ENCODE data around the gene INF2. TPM values are rescaled to one million over a fixed set of nuclear protein-coding genes. Genes with fewer than 3 reads are reported as not detected.

Gene INF2
- total RNA-seq, 1 donor from 2014 or later: 7.8 TPM

DNA sequence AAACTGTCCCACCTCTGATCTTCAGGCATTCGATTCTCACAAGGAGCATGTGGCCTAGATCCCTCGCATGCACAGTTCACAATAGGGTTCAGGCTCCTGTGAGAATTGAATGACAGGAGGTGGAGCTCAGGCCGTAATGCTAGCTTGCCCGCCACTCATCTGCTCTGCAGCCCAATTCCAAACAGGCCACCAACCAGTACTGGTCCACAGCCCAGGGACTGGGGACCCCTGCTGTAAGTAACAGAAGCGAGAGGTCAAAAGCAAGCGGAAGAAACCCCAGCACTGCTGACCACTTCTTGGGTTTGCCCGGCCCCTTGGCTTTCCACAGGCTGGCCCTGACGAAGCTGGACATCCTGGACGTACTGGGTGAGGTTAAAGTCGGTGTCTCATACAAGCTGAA lies 55.1 kb downstream of the INF2 start:
- Mint-ChIP-seq H3K9me3 (no peaks in the 10 kb centered on the region), H3K4me3 (no peak overlapping the region)
- H3K27ac ChIP-seq: no peak overlapping the region

DNA sequence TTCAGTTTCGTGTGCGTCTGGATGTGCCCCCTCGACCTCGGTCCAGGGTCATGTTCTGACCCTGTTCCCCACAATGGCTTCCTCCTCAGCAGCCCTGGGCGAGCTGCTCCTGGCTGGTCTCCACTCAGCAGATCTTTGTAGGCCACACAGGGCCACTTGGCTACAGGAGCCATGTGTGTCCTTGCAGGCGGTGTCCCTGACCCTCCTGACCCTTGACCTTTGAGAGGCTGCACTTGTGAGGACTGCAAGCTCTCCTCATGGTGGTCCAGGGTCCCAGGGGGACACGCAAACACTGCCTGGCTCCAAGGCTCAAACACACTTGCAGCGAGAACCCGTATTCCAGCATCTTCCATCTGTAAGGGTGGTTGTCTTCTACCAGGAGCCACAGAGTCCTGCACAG lies 56.0 kb downstream of the INF2 start:
- Histone ChIP-seq H3K4me1 (peaks cover 5% of the 10 kb centered on the region), H2AFZ (replicated peaks) (no peak overlapping the region), H3K27ac (no peak overlapping the region), H3K4me3 (no peak overlapping the region), H3K27me3 (no peaks in the 10 kb centered on the region), H4K20me1 (ENCODE audit: low read depth) (no peaks in the 10 kb centered on the region), H3K9ac (no peak overlapping the region), H3K36me3 (no peaks in the 10 kb centered on the region), H3K9me3 (ENCODE audit: low read depth) (no peaks in the 10 kb centered on the region), H3K4me2 (no peak overlapping the region), H3F3A (ENCODE audit: low read depth) (peaks cover 16% of the 10 kb centered on the region), H3K79me2 (ENCODE audit: low read depth) (no peaks in the 10 kb centered on the region)
- Mint-ChIP-seq H3K4me1 (peaks cover 40% of the 10 kb centered on the region), H3K9me3 (peaks cover 5% of the 10 kb centered on the region), H3K27ac (no peak overlapping the region), H3K27me3 (ENCODE audit: insufficient read depth, low read depth) (peaks cover 7% of the 10 kb centered on the region), H3K36me3 (peaks cover 7% of the 10 kb centered on the region), H3K4me3 (no peak overlapping the region)
- no peak for DNase-seq (ENCODE audit: low spot score)
- TF ChIP-seq EZH2phosphoT487 (IDR thresholded peaks at IDR 0.05): no peak
- TF ChIP-seq, protein P1, sequence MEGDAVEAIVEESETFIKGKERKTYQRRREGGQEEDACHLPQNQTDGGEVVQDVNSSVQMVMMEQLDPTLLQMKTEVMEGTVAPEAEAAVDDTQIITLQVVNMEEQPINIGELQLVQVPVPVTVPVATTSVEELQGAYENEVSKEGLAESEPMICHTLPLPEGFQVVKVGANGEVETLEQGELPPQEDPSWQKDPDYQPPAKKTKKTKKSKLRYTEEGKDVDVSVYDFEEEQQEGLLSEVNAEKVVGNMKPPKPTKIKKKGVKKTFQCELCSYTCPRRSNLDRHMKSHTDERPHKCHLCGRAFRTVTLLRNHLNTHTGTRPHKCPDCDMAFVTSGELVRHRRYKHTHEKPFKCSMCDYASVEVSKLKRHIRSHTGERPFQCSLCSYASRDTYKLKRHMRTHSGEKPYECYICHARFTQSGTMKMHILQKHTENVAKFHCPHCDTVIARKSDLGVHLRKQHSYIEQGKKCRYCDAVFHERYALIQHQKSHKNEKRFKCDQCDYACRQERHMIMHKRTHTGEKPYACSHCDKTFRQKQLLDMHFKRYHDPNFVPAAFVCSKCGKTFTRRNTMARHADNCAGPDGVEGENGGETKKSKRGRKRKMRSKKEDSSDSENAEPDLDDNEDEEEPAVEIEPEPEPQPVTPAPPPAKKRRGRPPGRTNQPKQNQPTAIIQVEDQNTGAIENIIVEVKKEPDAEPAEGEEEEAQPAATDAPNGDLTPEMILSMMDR (IDR thresholded peaks at IDR 0.05): no peak
- TF ChIP-seq EZH2 (IDR thresholded peaks at IDR 0.05): no peak

More for the DNA sequence above, 55.1 kb downstream of the INF2 start:
- Histone ChIP-seq H3K9me3 (ENCODE audit: low read depth) (no peaks in the 10 kb centered on the region), H4K20me1 (ENCODE audit: low read depth) (no peaks in the 10 kb centered on the region), H3K4me1 (peaks cover 5% of the 10 kb centered on the region), H3K36me3 (no peaks in the 10 kb centered on the region), H3K79me2 (ENCODE audit: low read depth) (no peaks in the 10 kb centered on the region), H2AFZ (replicated peaks) (no peak overlapping the region), H3K27me3 (no peaks in the 10 kb centered on the region), H3K9ac (no peak overlapping the region), H3K4me2 (no peak overlapping the region), H3F3A (ENCODE audit: low read depth) (peaks cover 14% of the 10 kb centered on the region), H3K4me3 (no peak overlapping the region)
- Mint-ChIP-seq H3K36me3 (peaks cover 6% of the 10 kb centered on the region), H3K27me3 (ENCODE audit: insufficient read depth, low read depth) (peaks cover 2% of the 10 kb centered on the region), H3K4me1 (peaks cover 34% of the 10 kb centered on the region), H3K27ac (no peak overlapping the region)
- TF ChIP-seq EZH2phosphoT487 (IDR thresholded peaks at IDR 0.05): no peak
- TF ChIP-seq EZH2 (IDR thresholded peaks at IDR 0.05): no peak
- TF ChIP-seq, protein P1 (IDR thresholded peaks at IDR 0.05): no peak
- DNase-seq (ENCODE audit: low spot score): no peak

DNA sequence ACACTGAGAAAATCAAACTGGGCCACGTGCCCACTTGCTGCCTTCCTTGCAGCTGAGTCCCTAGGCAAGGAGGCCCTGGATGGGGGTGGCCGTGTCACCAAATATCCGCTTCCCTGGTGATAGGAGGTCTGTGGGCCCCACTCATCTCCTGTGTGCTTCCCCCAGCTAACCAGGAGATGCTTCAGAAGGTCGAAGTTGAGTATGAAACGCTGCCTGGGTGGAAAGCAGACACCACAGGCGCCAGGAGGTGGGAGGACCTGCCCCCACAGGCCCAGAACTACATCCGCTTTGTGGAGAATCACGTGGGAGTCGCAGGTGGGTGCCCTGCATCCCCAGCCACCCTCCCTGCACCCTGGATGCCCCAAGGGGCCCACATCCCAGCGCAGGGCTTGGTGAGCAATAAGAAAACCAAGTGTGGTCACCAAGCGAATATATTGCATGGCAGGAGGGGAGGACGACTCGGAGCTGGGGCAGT lies 56.7 kb downstream of the INF2 start:
- Histone ChIP-seq H3K4me1 (peaks cover 5% of the 10 kb centered on the region), H3K4me3 (no peak overlapping the region), H2AFZ (replicated peaks) (no peak overlapping the region), H4K20me1 (ENCODE audit: low read depth) (no peaks in the 10 kb centered on the region), H3K9me3 (ENCODE audit: low read depth) (no peaks in the 10 kb centered on the region), H3K79me2 (ENCODE audit: low read depth) (no peaks in the 10 kb centered on the region), H3K9ac (no peak overlapping the region), H3K27ac (no peak overlapping the region), H3K4me2 (no peak overlapping the region), H3K36me3 (no peaks in the 10 kb centered on the region), H3K27me3 (no peaks in the 10 kb centered on the region), H3F3A (ENCODE audit: low read depth) (peaks cover 16% of the 10 kb centered on the region)
- no peak for DNase-seq (ENCODE audit: low spot score)
- Mint-ChIP-seq H3K27ac (no peak overlapping the region), H3K4me1 (peaks cover 40% of the 10 kb centered on the region), H3K9me3 (peaks cover 7% of the 10 kb centered on the region), H3K4me3 (no peak overlapping the region), H3K36me3 (peaks cover 7% of the 10 kb centered on the region), H3K27me3 (ENCODE audit: insufficient read depth, low read depth) (peaks cover 8% of the 10 kb centered on the region)
- TF ChIP-seq EZH2phosphoT487 (IDR thresholded peaks at IDR 0.05) (no peak), EZH2 (IDR thresholded peaks at IDR 0.05) (no peak)
- TF ChIP-seq, protein P1 (IDR thresholded peaks at IDR 0.05): no peak

All from neural progenitor cell (in vitro differentiated cells).